Uterine smooth muscle cell (primary cell): Measurements from ENCODE around the gene RAF1. TPM values are rescaled to one million over a fixed set of nuclear protein-coding genes. Genes with fewer than 3 reads are reported as not detected.

Experiments used
- total RNA-seq: library from RNA; depleted of rRNA; stranded (reverse); fragments of >200 nt; gene quantifications from 2 replicates; pipeline ENCODE4 v1.2.3, GENCODE V29; 2014

Gene RAF1
- 88.9 and 102 TPM in 2 replicates for total RNA-seq

GRCh38 chr3:12663936-12664908 lies at the start of gene RAF1:
Gene RAF1, minus strand, starts transcription at chr3:12664117. Its CDS starts 45,396 bp downstream, at chr3:12618721.

GRCh38 chr3:12556690-12557472 lies 107.0 kb downstream of the RAF1 start, which contains the start of gene MKRN2:
Gene MKRN2, plus strand, starts transcription at chr3:12557087. Its CDS starts 64 bp downstream, at chr3:12557151.

GRCh38 chr3:12545473-12545791 lies 118.5 kb downstream of the RAF1 start, which contains the start of gene MKRN2OS:
Gene MKRN2OS, minus strand, starts transcription at chr3:12545499. Its CDS starts 35 bp downstream, at chr3:12545464.

Other genes starting within 250 kb of the RAF1 start
- 18.1 and 26.2 TPM in 2 replicates for gene TSEN2, start 179.6 kb downstream of the RAF1 start, total RNA-seq
- not detected in 2 replicates for gene MKRN2OS, start 118.6 kb downstream of the RAF1 start, total RNA-seq
- 44.6 and 48.4 TPM in 2 replicates for gene MKRN2, start 107.0 kb downstream of the RAF1 start, total RNA-seq
- not detected in 2 replicates for gene TMEM40, start 95.1 kb upstream of the RAF1 start, total RNA-seq
- 6.4 and 6.6 TPM in 2 replicates for gene CAND2, start 132.6 kb upstream of the RAF1 start, total RNA-seq
- gene RPL32, start 177.4 kb upstream of the RAF1 start, total RNA-seq = 448 and 623 TPM in 2 replicates